Left kidney (tissue), 2 donors: ENCODE results near the gene PAXX. TPM values are rescaled to one million over a fixed set of nuclear protein-coding genes. Genes with fewer than 3 reads are reported as not detected.

Experiments used
- DNase-seq: peaks from one replicate; pipeline ENCODE4 v3.0.0-alpha.2; 2013
- polyA plus RNA-seq: library from polyadenylated mRNA; unstranded; fragments of 120-200 nt; gene quantifications from one replicate; pipeline ENCODE4 v1.2.1, GENCODE V29; 2013; ENCODE audit not compliant: insufficient read length

PAXX gene
- polyA plus RNA-seq, 1 donor = 23.3 TPM

- no peak for DNase-seq
Measured at GRCh38 chr9:137017071-137017470, 24.8 kb downstream of the PAXX start.

- no peak for DNase-seq
Measured at GRCh38 chr9:137017791-137018497, 25.7 kb downstream of the PAXX start.

- no peak for DNase-seq
Measured at GRCh38 chr9:137018761-137019559, 26.7 kb downstream of the PAXX start.

- no peak for DNase-seq
Measured at GRCh38 chr9:137019891-137020683, 27.9 kb downstream of the PAXX start.

- no peak for DNase-seq
Measured at GRCh38 chr9:137020771-137021567, 28.7 kb downstream of the PAXX start.

GRCh38 chr9:137021568-137021978 lies 29.4 kb downstream of the PAXX start:
- DNase-seq = no peak

GRCh38 chr9:137021979-137022661 lies 29.9 kb downstream of the PAXX start:
- DNase-seq = no peak

- no peak for DNase-seq
Measured at GRCh38 chr9:137022662-137023008, 30.4 kb downstream of the PAXX start.

GRCh38 chr9:137023157-137023556 lies 30.9 kb downstream of the PAXX start:
- DNase-seq = no peak

- DNase-seq = no peak
Measured at GRCh38 chr9:137023583-137023991, 31.4 kb downstream of the PAXX start.

- peak; percentile 84 for DNase-seq
Measured at GRCh38 chr9:137025517-137025966, 33.3 kb downstream of the PAXX start.

- DNase-seq = no peak
Measured at GRCh38 chr9:137026384-137026783, 34.2 kb downstream of the PAXX start.

GRCh38 chr9:137026828-137027227 lies 34.6 kb downstream of the PAXX start:
- no peak for DNase-seq

GRCh38 chr9:137027369-137028262 lies 35.4 kb downstream of the PAXX start, which contains the start of gene ABCA2:
Gene ABCA2 (minus strand): TSS chr9:137028237. CDS start chr9:137028140, 97 bp downstream.
- no peak for DNase-seq

- DNase-seq = no peak
Measured at GRCh38 chr9:137028263-137029057, 36.2 kb downstream of the PAXX start.

GRCh38 chr9:137029058-137029936 lies 37.1 kb downstream of the PAXX start:
- no peak for DNase-seq

- no peak for DNase-seq
Measured at GRCh38 chr9:137030006-137030405, 37.8 kb downstream of the PAXX start.
